Stimulated activated CD4-positive, alpha-beta T cell treated with anti-CD3 and anti-CD28 coated beads, Interleukin-4, amount 100 ng/mL, for 4 hours (primary cell): ENCODE data around the gene MEGF11.
"Not testable (repeated sequence)": the region's sequence is repeated elsewhere in the genome, so short reads cannot be mapped to it uniquely, and the experiment has no call there.

Experiments
- DNase-seq, 2 experiments: peaks; one replicate each; pipeline ENCODE4 v3.0.0-alpha.2; 2020

Gene MEGF11

DNA sequence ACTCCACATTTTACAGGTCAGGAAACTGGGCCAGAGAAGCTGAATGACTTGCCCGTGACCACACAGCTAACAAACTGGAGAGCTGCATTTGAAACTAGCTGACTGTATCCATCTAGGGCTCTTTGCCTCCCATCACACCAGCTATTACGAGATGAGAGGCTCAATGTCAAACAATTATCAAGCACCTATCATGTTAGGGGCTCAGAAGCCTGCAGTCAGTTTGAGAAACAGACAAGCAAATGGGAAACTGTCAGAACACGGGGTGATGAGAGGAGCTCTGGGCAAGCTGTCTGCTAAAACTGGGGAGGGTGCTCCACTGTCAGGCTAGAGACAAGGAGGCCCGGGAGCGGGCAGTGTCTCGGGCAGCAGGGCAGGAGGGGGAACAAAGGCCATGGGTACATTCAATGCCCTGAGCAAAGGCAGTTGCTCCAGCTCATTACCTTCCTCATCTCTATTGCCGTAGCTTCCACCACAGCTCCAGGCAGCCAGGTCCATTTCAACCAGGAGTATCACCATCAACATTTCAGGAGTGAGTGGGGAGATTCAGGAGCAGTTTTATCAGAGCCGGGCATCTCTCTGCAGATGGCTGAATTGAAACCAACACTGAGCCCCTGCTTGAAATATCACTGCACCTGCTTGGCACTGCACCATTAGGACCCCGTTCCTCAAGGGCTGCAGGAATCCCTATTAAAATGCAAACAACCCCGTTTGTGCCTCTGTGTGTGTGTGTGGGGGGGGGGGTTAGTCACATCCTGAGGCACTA lies 261.6 kb downstream of the MEGF11 start:
- DNase-seq, result no peak

DNA sequence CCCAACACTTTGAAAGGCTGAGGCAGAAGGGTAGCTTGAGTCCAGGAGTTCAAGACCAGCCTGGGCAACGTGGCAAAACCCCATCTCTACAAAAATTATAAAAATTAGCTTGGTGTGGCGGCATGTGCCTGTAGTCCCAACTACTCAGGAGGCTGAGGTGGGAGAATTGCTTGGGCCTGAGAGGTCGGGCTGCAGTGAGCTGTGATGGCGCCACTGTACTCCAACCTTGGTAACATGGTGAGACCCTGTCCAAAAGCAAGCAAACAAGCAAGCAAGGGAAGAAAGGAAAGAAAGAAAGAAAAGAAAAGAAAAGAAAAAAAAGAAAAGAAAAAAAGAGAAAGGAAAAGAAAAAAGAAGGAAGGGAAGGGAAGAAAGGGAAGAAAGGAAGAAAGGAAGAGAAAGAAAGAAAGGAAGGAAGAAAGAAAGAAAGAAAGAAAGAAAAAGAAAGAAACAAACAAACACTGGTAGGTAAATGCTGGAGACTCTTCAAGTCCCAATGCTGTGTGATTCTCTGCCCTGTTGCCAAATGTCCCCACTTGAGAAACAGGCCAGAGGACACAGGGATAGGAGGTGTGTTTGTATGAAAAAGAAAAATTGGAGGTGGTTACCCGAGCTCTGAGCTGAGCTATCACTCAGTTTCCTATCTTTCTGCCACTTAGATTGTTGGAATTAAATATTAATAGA lies 263.1 kb downstream of the MEGF11 start:
- no peak for DNase-seq

DNA sequence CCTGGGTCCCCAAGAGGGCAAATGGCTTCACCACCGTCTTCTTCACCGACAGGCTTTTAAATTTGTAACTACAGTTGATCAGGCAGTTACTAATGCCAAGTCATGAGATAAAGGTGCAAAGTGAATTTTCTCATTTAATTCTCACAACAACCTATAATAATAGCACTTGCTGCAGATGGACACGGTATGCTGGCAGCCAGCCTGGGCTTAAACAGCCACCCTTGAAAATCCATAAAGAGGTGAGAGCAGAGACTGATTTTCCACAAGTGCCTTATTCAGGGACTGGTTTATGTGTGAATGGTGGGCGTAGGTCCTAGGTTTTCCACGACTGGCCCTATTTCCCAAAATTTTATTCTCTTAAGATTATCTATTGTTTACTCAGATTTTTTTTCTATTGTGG lies 266.4 kb downstream of the MEGF11 start:
- no peak for DNase-seq

DNA sequence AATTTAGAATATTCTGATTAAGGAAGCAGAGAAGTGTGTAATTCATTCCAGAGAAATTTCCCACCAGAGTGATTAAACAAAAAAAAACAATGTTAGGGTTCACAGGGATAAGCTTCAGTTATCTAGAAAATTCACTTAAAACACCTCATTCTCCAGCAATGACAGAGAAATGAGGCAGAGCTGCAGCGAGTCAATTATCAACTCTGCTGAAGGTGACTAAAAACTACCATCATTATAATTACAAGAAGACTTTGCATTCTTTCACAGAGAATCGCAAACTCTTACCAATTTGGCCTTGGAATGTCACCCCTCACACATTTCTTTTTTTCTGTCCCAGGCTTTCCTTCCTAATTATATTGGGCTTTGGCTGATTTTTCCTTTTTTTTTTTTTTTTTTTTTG lies 267.1 kb downstream of the MEGF11 start:
- no peak for DNase-seq

GRCh38 chr15:65985387-65985786 lies 268.2 kb downstream of the MEGF11 start:
- DNase-seq, result no peak

DNA sequence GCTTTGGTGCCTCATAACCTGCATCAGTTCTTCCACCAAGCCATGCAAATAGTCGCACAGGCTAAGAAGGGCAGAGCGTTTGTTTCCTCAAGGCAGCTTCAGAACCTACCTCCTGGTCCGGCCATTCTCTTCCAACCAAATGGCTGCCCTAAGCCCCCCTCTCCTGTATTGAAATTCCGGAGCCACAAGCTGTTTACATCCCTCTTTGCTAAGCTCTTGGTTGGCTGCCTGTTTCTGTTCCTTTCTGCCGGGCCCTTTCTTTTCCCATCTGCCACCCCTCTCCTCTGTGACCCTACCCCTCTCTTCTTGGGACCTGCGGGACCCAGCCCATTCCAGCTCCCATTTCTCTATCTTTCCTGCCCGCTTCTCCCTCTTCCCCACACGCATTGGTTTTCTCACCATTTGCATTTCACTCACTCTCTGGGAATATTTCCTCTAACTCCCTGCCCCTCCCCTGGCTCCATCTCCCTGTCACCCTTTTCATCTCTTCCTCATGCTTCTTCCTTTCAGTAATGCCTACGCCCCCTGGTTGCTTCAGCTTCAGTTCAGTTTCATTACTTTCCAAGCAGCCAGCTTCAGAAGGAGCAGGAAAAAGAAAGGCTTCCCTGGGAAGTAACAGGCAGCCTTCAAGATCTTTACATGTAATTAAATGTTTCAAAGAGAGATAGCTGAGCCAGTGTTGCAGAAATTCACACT lies 270.8 kb downstream of the MEGF11 start:
- DNase-seq, result no peak

- peak; percentile 58 to 76 for DNase-seq
Observed at GRCh38 chr15:65981837-65982626, 271.5 kb downstream of the MEGF11 start.

DNA sequence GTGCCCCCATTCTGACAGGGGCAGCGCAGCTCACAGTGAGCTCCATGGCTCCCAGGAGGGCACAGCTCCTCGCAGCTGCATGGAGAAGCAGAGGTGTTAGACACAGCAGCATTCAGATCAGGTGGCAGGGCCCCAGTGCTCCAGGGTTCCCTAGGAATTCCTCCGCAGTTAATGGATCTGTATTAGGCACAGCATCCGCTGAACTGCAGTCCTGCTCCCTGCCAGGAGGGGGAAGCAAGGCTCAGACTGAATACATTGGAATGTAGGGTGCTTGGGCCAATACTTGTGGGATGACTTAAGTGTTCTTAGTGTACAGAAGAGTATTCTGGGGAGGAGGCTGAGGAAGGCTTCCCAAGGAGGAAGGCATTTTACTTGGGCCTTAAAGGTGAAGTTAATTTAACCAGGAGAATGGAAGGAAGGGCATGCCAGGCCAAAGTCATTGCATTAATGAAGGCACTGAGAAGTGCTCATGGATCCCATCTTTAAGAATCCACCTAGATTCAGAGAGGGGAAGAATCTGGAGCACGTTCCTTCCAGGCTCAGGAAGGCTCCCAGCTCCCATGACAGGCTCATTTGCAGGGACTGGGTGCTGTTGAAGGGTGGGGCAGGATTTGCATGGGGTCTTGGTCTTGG lies 272.6 kb downstream of the MEGF11 start:
- DNase-seq, result peak in 1 of 2 experiments; percentile 5

DNA sequence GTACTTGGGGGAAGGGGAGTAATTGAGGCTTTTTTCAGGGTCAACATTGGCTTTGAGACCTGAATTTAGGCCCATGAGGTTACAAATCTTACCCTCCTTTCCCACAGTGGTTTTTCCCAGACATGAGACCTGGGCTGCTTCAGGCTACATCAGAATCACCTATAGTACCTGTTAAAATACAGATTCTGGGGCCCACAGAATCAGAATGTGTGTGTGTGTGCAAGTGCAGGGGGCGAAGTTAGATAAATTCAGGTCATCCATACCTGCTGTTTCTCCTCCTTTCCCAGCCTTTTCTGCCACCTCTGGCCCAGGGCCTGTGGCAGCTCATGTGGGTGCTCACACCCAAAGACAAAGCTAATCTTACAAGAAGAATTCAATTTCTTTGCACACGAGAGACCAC lies 273.7 kb downstream of the MEGF11 start:
- no peak for DNase-seq

DNA sequence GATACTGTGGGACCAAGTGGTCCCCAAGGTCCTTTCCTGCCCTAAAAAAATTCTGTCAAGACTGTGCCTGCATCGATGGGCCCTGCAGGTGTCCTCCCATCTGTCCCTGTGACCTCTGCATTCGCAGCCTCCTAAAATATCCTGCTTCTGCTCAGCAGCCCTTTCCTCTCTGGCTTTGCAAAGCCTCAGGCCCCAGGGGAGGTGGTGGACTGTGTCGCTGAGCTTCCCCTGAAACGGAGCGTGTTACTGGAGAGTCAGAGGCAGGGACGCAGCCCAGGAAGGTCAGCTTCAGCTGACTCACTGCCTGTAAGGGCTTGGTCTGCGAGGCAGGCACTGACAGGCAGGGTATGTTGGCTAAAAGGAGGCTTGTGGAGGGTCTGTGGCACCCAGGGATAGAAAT lies 274.2 kb downstream of the MEGF11 start:
- no peak for DNase-seq

- no peak for DNase-seq
Observed at GRCh38 chr15:65978110-65978509, 275.4 kb downstream of the MEGF11 start.

GRCh38 chr15:65976196-65976595 lies 277.4 kb downstream of the MEGF11 start:
- DNase-seq, result not testable (repeated sequence)

DNA sequence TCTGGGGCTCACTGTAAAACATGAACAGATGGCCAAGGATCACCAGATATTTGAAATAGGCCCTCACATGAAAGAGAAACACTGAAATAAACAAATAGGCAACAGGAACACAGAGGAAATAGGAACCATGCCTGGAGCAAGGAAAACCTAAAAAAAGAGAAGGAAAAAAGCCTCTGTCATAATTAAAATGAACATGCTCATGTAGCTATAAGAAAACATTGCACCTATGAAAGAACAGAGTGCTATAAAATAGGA lies 281.9 kb downstream of the MEGF11 start:
- DNase-seq, result no peak

GRCh38 chr15:65970937-65971740 lies 282.4 kb downstream of the MEGF11 start:
- no peak for DNase-seq

DNA sequence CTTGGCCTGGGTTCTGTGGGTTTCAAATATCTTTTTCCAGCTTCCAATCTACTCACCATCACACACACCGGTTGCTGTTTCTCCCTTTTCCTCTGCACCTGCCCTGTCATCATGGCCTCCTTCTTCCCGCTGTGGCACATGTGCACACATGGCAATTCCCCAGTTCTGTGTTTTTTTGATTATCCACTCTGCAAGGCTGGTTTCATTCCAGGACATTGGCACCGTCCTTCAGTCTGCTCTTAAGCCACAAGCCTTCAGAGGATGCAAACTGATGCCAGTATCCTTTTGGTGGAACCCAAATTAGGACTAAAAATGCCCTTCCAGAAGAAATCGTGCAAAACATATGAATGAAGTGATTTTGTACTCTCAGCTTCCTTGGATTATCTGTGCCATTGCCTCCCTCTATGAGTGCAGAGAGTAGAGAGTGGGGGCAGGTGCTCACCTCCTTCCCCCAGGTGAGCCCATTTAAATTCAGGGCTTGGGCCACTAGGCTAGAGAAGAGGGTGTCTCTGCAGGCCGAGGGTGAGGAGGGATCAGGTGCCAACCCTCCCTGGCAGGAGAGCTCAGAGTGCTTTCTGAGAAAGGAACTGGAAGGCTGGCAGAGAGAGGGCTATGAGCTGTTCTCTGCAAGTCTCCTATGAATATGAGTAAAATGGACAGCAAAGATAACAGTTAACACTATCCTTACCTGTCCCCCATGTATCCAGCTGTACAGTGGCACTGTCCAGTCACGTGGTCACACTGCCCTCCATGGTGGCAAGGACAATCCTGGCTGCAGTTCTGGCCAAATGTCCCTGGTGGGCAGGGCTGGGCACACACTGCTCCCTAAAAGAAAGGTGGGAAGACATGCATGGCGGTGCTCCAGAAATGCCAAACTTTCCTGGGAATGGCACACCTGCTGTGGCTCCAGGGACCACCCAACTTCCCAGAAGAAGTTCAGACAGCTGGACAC lies 283.4 kb downstream of the MEGF11 start:
- no peak for DNase-seq

DNA sequence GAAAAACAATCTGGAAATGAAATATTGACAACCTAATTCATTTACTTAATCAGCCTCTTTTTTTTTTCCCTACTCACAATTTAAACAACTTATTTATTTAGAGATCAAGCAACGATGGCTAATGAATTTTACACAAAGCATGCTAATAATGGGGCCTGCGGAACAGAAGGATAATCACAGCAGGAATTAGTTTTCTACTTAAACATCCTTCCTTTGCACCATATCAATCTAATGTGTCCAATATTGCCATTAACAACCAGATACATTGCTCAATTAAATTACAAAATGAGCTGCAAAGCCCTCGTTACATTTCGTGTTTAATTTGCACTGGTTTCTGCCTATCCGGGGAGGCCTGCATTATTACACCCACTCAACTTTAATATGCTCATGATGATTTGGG lies 285.0 kb downstream of the MEGF11 start:
- DNase-seq, result no peak

- no peak for DNase-seq
Observed at GRCh38 chr15:65964792-65965433, 288.6 kb downstream of the MEGF11 start.

DNA sequence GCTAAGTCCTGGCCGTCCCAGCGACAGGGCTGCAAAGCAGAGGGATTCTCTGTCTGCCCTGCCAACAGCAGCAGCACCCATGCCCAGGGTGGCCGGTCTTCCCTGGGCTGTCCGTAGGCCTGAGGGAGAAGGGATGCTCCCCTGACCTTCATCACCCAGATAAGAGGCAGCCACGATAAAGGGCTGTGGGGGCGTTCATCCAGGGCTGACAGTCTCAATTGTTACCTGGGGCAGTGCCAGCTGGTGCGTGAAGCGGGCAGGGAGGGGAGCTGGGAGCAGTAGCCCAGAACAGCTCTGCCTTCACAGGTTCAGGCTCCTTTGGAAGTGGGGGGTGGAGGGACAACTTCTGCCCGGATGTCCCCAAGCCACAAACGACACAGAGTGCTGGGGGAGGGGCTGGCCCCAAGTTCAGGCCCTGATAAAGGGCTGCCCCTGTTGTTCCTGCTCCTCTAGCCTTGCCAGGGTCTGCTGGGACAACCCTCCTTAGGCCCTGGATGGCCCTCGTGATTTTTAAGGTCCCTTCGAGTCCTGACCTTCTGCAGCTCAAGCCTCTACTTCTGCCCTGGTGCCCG lies 289.6 kb downstream of the MEGF11 start:
- DNase-seq, result no peak

GRCh38 chr15:65963358-65963757 lies 290.2 kb downstream of the MEGF11 start:
- DNase-seq, result no peak

DNA sequence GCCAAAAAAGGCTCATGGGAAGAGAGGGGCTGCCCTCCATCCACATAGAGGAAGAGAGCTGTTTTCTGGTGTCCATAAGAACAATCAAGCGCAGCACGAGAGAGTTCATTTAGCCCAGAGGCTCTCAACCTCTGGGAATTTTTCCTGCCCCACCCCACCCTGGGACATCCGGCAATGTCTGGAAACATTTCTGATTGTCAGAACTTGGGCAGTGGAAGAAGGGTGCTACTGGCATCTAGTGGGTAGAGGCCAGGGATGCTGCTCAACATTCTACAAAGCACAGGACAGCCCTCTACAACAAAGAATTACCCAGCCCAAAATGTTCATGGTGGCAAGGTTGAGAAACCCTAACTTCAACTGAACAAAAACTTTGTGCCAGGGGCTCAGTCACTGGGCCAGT lies 291.4 kb downstream of the MEGF11 start:
- no peak for DNase-seq
